Endometrium (tissue), 2 donors: ENCODE data around the gene HEATR3.
A peak's percentile ranks its signal among the peaks of the same experiment; 100 is the strongest.

ENCODE experiments used
- FAIRE-seq: peaks from 2 replicates; lab custom pipeline; 2012; peaks lifted over from hg19 to GRCh38; lab: Jason Lieb, UNC
- donor health status: control.
- donor health status: control.

The HEATR3 gene

DNA sequence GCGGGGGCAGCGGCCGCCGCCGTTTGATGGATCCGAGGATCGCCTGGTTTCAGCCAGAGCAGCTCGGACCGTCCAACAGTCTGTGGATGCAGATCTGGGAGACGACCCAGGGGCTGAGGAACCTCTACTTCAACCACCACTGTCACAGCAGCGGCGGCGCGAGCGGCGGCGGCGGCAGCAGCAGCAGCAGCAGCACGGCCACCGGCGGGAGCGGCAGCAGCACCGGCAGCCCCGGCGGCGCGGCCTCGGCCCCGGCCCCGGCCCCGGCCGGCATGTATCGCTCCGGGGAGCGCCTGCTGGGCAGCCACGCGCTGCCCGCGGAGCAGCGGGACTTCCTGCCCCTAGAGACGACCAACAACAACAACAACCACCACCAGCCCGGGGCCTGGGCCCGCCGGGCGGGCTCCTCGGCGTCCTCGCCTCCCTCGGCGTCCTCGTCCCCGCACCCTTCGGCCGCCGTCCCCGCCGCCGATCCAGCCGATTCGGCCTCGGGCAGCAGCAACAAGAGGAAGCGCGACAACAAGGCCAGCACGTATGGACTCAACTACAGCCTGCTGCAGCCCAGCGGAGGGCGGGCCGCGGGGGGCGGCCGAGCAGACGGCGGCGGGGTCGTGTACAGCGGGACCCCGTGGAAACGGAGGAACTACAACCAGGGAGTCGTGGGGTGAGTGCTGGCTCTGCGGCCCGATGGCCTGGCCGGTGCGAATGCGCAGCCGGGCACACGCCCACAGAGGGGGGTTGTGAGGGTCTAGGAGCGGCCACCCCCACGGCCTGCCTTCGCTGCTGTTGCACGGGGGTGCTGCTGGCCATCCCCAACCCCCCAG lies 88.0 kb downstream of the HEATR3 start:
- FAIRE-seq = no peak

DNA sequence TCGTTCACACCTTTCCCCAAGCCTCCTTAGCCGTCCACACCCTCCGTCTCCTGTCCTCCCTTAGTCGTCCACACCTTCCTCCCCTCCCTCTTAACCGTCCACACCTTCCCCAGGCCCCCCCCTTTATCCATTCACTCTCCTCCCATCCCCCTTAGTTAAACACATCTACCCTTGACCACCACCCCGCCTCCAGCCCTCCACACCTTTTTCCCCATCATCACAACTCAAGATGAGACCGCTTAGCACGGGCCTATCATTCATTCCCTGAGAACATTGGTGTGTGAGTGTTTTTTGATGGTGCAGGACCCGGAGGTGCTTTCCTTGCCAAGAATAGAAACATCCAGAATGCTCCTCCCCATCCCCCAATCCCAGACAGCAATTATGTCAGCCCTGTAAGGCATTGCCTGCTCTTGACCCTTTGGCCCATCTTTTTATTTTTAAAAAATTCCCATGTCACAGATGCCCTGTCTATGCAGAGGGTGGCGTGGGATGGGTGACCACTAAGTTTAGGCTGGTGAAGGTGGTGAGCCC lies 88.7 kb downstream of the HEATR3 start:
- no peak for FAIRE-seq

- FAIRE-seq = peak; percentile 33
Observed at GRCh38 chr16:50155925-50156324, 90.2 kb downstream of the HEATR3 start.
